ENCODE measurements around the gene EDAR. TPM values are rescaled to one million over a fixed set of nuclear protein-coding genes. Genes with fewer than 3 reads are reported as not detected.

EDAR gene
- total RNA-seq, 3 donors from 2014 or later (not counting 1 experiment from before 2014, with no cell fraction given), result 0.11 to 0.23 TPM; not detected in 1

- Histone ChIP-seq H3K27me3 (ENCODE audit: control insufficient read depth, insufficient read depth, low read length) (no peaks in the 10 kb centered on the region), H3K9me3 (ENCODE audit: control insufficient read depth, insufficient read depth, low read length) (no peaks in the 10 kb centered on the region), H3K4me3 (ENCODE audit: low read length) (no peak overlapping the region), H3K36me3 (ENCODE audit: control insufficient read depth, insufficient read depth, low read length) (no peaks in the 10 kb centered on the region), H3K4me1 (ENCODE audit: control insufficient read depth, insufficient read depth, low read length) (no peaks in the 10 kb centered on the region), H3K27ac (ENCODE audit: low read length) (no peak overlapping the region)
- WGBS (ENCODE audit: insufficient coverage), result 97% methylated on average over 2 of the region's 2 CpGs
- TF ChIP-seq CTCF (IDR thresholded peaks at IDR 0.05), result no peak
- H3K4me3 Mint-ChIP-seq, result no peak overlapping the region
- intact Hi-C loops (cut with micrococcal nuclease), result no loop called here
- ATAC-seq (no peak), DNase-seq (no peak)
- no peaks in the 10 kb centered on the region for H3K27me3 Mint-ChIP-seq (ENCODE audit: low read depth in 2 of 2)
- H3K36me3 Mint-ChIP-seq, result no peaks in the 10 kb centered on the region
- no peak overlapping the region for H3K27ac Mint-ChIP-seq
- no peaks in the 10 kb centered on the region for H3K4me1 Mint-ChIP-seq
- peaks cover under 1 to 6% of the 10 kb centered on the region in 2 donors for H3K9me3 Mint-ChIP-seq
Observed at GRCh38 chr2:108877506-108877905, 111.5 kb downstream of the EDAR start.

- ATAC-seq, result no peak
- H3K27me3 Mint-ChIP-seq (ENCODE audit: low read depth in 2 of 2), result no peaks in the 10 kb centered on the region
- H3K4me3 ChIP-seq (ENCODE audit: low read length), result no peak overlapping the region
- peaks cover 8% of the 10 kb centered on the region for H3K9me3 ChIP-seq (ENCODE audit: control insufficient read depth, insufficient read depth, low read length)
- peaks cover 24% of the 10 kb centered on the region for H3K36me3 Mint-ChIP-seq
- peaks cover 11 to 12% of the 10 kb centered on the region in 2 donors for H3K9me3 Mint-ChIP-seq
- intact Hi-C loops (cut with micrococcal nuclease), result no loop called here
- no peak for DNase-seq
- H3K4me3 Mint-ChIP-seq, result no peak overlapping the region
- H3K27ac ChIP-seq (ENCODE audit: low read length), result no peak overlapping the region
- no peak overlapping the region for H3K27ac Mint-ChIP-seq
- no peaks in the 10 kb centered on the region for H3K4me1 Mint-ChIP-seq
- no peak for TF ChIP-seq CTCF (IDR thresholded peaks at IDR 0.05)
- no peaks in the 10 kb centered on the region for H3K27me3 ChIP-seq (ENCODE audit: control insufficient read depth, insufficient read depth, low read length)
- 98% methylated on average over 4 of the region's 5 CpGs for WGBS (ENCODE audit: insufficient coverage)
- H3K4me1 ChIP-seq (ENCODE audit: control insufficient read depth, insufficient read depth, low read length), result no peaks in the 10 kb centered on the region
- H3K36me3 ChIP-seq (ENCODE audit: control insufficient read depth, insufficient read depth, low read length), result no peaks in the 10 kb centered on the region
Observed at GRCh38 chr2:108870069-108870644, 118.9 kb downstream of the EDAR start.

DNA sequence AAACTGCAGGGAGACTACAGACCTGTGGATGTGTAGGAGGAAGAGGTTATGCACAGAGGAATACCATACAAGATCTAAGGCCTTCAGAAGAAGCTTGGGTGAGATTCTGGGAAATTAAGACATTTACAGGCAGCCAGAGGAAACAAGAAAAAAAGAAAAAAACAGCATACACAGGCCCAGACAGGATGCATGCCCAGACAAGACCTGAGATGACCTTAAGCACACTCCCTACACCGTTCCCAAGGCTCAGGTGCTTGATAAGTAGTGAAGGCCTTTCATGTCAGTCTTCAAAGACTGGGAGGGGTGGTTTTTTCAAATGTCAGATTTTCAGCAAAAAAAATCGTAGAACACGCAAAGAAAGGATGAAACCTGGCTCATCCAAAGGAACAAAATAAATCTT, 119.5 kb downstream of the EDAR start:
- Histone ChIP-seq H3K27me3 (ENCODE audit: control insufficient read depth, insufficient read depth, low read length) (no peaks in the 10 kb centered on the region), H3K36me3 (ENCODE audit: control insufficient read depth, insufficient read depth, low read length) (no peaks in the 10 kb centered on the region), H3K9me3 (ENCODE audit: control insufficient read depth, insufficient read depth, low read length) (peaks cover 8% of the 10 kb centered on the region), H3K4me1 (ENCODE audit: control insufficient read depth, insufficient read depth, low read length) (no peaks in the 10 kb centered on the region), H3K4me3 (ENCODE audit: low read length) (no peak overlapping the region), H3K27ac (ENCODE audit: low read length) (no peak overlapping the region)
- 100% methylated on average over 3 of the region's 3 CpGs for WGBS (ENCODE audit: insufficient coverage)
- intact Hi-C loops (cut with micrococcal nuclease), result no loop called here
- ATAC-seq (no peak), DNase-seq (no peak)
- Mint-ChIP-seq H3K36me3 (peaks cover 24% of the 10 kb centered on the region), H3K27ac (no peak overlapping the region), H3K4me1 (no peaks in the 10 kb centered on the region), H3K4me3 (no peak overlapping the region), H3K27me3 (ENCODE audit: low read depth in 2 of 2) (no peaks in the 10 kb centered on the region), H3K9me3 (peaks cover 11 to 12% of the 10 kb centered on the region in 2 donors)
- no peak for TF ChIP-seq CTCF (IDR thresholded peaks at IDR 0.05)

DNA sequence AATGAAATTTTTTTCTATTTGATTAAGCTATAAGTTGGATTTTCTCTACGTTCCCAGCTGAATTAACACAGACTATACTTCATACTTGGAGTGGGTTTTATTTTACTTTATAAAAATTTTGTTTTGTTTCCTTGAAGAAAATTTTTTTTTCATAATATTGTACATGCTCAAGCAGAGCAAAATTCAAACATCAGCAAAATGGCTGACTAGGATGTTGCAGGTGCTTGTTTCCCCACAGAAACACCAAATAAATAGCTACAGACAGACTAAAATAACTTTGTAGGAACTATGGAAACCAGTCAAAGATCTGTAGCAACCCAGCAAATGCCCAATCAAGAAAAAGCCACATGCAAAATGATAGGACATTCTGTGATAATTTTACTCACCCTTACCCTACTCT, 120.1 kb downstream of the EDAR start:
- DNase-seq (no peak), ATAC-seq (no peak)
- Mint-ChIP-seq H3K4me3 (no peak overlapping the region), H3K36me3 (peaks cover 24% of the 10 kb centered on the region), H3K4me1 (no peaks in the 10 kb centered on the region), H3K27ac (no peak overlapping the region), H3K27me3 (ENCODE audit: low read depth in 2 of 2) (no peaks in the 10 kb centered on the region), H3K9me3 (peaks cover 11 to 12% of the 10 kb centered on the region in 2 donors)
- Histone ChIP-seq H3K27me3 (ENCODE audit: control insufficient read depth, insufficient read depth, low read length) (no peaks in the 10 kb centered on the region), H3K9me3 (ENCODE audit: control insufficient read depth, insufficient read depth, low read length) (peaks cover 8% of the 10 kb centered on the region), H3K4me3 (ENCODE audit: low read length) (no peak overlapping the region), H3K27ac (ENCODE audit: low read length) (no peak overlapping the region), H3K4me1 (ENCODE audit: control insufficient read depth, insufficient read depth, low read length) (no peaks in the 10 kb centered on the region), H3K36me3 (ENCODE audit: control insufficient read depth, insufficient read depth, low read length) (no peaks in the 10 kb centered on the region)
- TF ChIP-seq CTCF (IDR thresholded peaks at IDR 0.05), result no peak
- no CpG with 5 or more reads among the region's 1 CpG for WGBS (ENCODE audit: insufficient coverage)
- intact Hi-C loops (cut with micrococcal nuclease), result no loop called here
